WTC11 (cell line): ENCODE results near the gene SPATA12. TPM values are rescaled to one million over a fixed set of nuclear protein-coding genes. Genes with fewer than 3 reads are reported as not detected.
A peak's percentile ranks its signal among the peaks of the same experiment; 100 is the strongest.

ENCODE experiments used
- ATAC-seq: fragments of 200-7000 bp; cut with Tn5 transposase; 2 replicates; pipeline ENCODE4 v1.10.0; 2021; ENCODE audit warnings: mild to moderate bottlenecking, moderate library complexity
- CTCF ChIA-PET: fragments of 300-600 bp; sonication (Branson Sonifier 250); formaldehyde crosslinking; loops from one replicate; lab custom pipeline; 2021; ENCODE audit warnings: antibody characterized with exemption; lab: Charles Lee
- POLR2A ChIA-PET: fragments of 350-600 bp; sonication (Branson Sonifier 250); formaldehyde crosslinking; loops from one replicate; lab custom pipeline; 2021; ENCODE audit warnings: antibody characterized with exemption; lab: Charles Lee
- DNase-seq: peaks from one replicate; pipeline ENCODE4 v3.0.0; 2021; ENCODE audit warnings: low spot score
- H3K27ac Mint-ChIP-seq: 2 replicates; pipeline ENCODE4 v1.8.0; 2021; ENCODE audit warnings: mixed read lengths
- H3K27me3 Mint-ChIP-seq: 2 replicates; pipeline ENCODE4 v1.8.0; 2021; ENCODE audit warnings: low read depth, mild to moderate bottlenecking, moderate library complexity, mixed read lengths
- H3K36me3 Mint-ChIP-seq: 2 replicates; pipeline ENCODE4 v1.8.0; 2021; ENCODE audit warnings: mixed read lengths
- H3K4me1 Mint-ChIP-seq: 2 replicates; pipeline ENCODE4 v1.8.0; 2022; ENCODE audit warnings: mixed read lengths
- H3K4me3 Mint-ChIP-seq: 2 replicates; pipeline ENCODE4 v1.8.0; 2021; ENCODE audit warnings: mild to moderate bottlenecking, moderate library complexity, mixed read lengths
- H3K9me3 Mint-ChIP-seq: 2 replicates; pipeline ENCODE4 v1.8.0; 2021; ENCODE audit warnings: mixed read lengths
- ATF1 ChIP-seq: sonication (generic); formaldehyde crosslinking; IDR thresholded peaks from 2 replicates; pipeline ENCODE4 v1.8.1; 2023; ENCODE audit warnings: mild to moderate bottlenecking, moderate library complexity, missing genetic modification reagents
- CBFB ChIP-seq: sonication (generic); formaldehyde crosslinking; IDR thresholded peaks from 2 replicates; pipeline ENCODE4 v1.8.1; 2022; ENCODE audit warnings: mild to moderate bottlenecking, low read depth, missing genetic modification reagents
- ELF4 ChIP-seq: sonication (generic); formaldehyde crosslinking; IDR thresholded peaks from 2 replicates; pipeline ENCODE4 v1.8.1; 2022; ENCODE audit warnings: low read depth, mild to moderate bottlenecking, moderate library complexity, missing genetic modification reagents
- ETV6 ChIP-seq: sonication (generic); formaldehyde crosslinking; IDR thresholded peaks from 2 replicates; pipeline ENCODE4 v1.8.1; 2022; ENCODE audit warnings: mild to moderate bottlenecking, missing genetic modification reagents
- FOXK1 ChIP-seq: sonication (generic); formaldehyde crosslinking; IDR thresholded peaks from 2 replicates; pipeline ENCODE4 v1.8.0; 2022; ENCODE audit warnings: mild to moderate bottlenecking, moderate library complexity, missing genetic modification reagents
- GABPB1 ChIP-seq: sonication (generic); formaldehyde crosslinking; IDR thresholded peaks from 2 replicates; pipeline ENCODE4 v1.8.1; 2023; ENCODE audit warnings: mild to moderate bottlenecking, missing genetic modification reagents
- JAZF1 ChIP-seq: fragments of 250-450 bp; sonication (Bioruptor Pico); IDR thresholded peaks from 2 replicates; pipeline ENCODE4 v1.9.0; 2021; ENCODE audit warnings: moderate library complexity, mild to moderate bottlenecking, inconsistent platforms
- KAT7 ChIP-seq: sonication (generic); formaldehyde crosslinking; IDR thresholded peaks from 2 replicates; pipeline ENCODE4 v1.8.1; 2023; ENCODE audit warnings: missing genetic modification reagents, mild to moderate bottlenecking, borderline replicate concordance
- NR1H2 ChIP-seq: sonication (generic); formaldehyde crosslinking; IDR thresholded peaks from 2 replicates; pipeline ENCODE4 v1.9.0; 2021; ENCODE audit warnings: mild to moderate bottlenecking, moderate library complexity, missing genetic modification reagents
- SP1 ChIP-seq: sonication (generic); formaldehyde crosslinking; conservative IDR thresholded peaks from 2 replicates; pipeline ENCODE4 v1.8.1; 2022; ENCODE audit warnings: missing genetic modification reagents
- TCF7 ChIP-seq: sonication (generic); formaldehyde crosslinking; IDR thresholded peaks from 2 replicates; pipeline ENCODE4 v1.8.0; 2022; ENCODE audit warnings: mild to moderate bottlenecking, low read depth, missing genetic modification reagents, moderate library complexity
- ZBTB21 ChIP-seq: sonication (generic); formaldehyde crosslinking; IDR thresholded peaks from 2 replicates; pipeline ENCODE4 v1.8.1; 2023; ENCODE audit warnings: mild to moderate bottlenecking, missing genetic modification reagents, borderline replicate concordance
- ZNF219 ChIP-seq: sonication (generic); formaldehyde crosslinking; IDR thresholded peaks from 2 replicates; pipeline ENCODE4 v1.8.0; 2023; ENCODE audit warnings: missing genetic modification reagents, mild to moderate bottlenecking, borderline replicate concordance
- ZNF232 ChIP-seq: sonication (generic); formaldehyde crosslinking; IDR thresholded peaks from 2 replicates; pipeline ENCODE4 v1.8.0; 2022; ENCODE audit warnings: mild to moderate bottlenecking, missing genetic modification reagents
- ZNF423 ChIP-seq: fragments of 250-450 bp; sonication (Bioruptor Pico); IDR thresholded peaks from 2 replicates; pipeline ENCODE4 v2.1.2; 2022; ENCODE audit warnings: mild to moderate bottlenecking, moderate library complexity
- total RNA-seq: library from RNA; stranded (reverse); gene quantifications from 3 replicates; pipeline ENCODE4 v1.2.3, GENCODE V29; 2021
- TF ChIP-seq, protein P1 (sequence below): sonication (generic); formaldehyde crosslinking; IDR thresholded peaks from 2 replicates; pipeline ENCODE4 v1.8.0; 2022; ENCODE audit warnings: mild to moderate bottlenecking, missing genetic modification reagents
- TF ChIP-seq, protein P2 (sequence below): fragments of 250-450 bp; sonication (Bioruptor Pico); IDR thresholded peaks from 2 replicates; pipeline ENCODE4 v1.9.0; 2021; ENCODE audit warnings: moderate library complexity, mild to moderate bottlenecking, inconsistent platforms, borderline replicate concordance
- TF ChIP-seq, protein P3 (sequence below): sonication (generic); formaldehyde crosslinking; IDR thresholded peaks from 2 replicates; pipeline ENCODE4 v1.8.0; 2023; ENCODE audit warnings: mild to moderate bottlenecking, missing genetic modification reagents
- TF ChIP-seq, protein P4 (sequence below): sonication (generic); formaldehyde crosslinking; IDR thresholded peaks from 2 replicates; pipeline ENCODE4 v1.8.0; 2022; ENCODE audit warnings: mild to moderate bottlenecking, missing genetic modification reagents
- TF ChIP-seq, protein P5 (sequence below): sonication (generic); formaldehyde crosslinking; IDR thresholded peaks from 2 replicates; pipeline ENCODE4 v1.8.1; 2023; ENCODE audit warnings: mild to moderate bottlenecking, missing genetic modification reagents, moderate library complexity
- TF ChIP-seq, protein P6 (sequence below): sonication (generic); formaldehyde crosslinking; IDR thresholded peaks from 2 replicates; pipeline ENCODE4 v1.8.0; 2022; ENCODE audit warnings: mild to moderate bottlenecking, missing genetic modification reagents
- TF ChIP-seq, protein P7 (sequence below): sonication (generic); formaldehyde crosslinking; IDR thresholded peaks from 2 replicates; pipeline ENCODE4 v1.8.1; 2023; ENCODE audit warnings: mild to moderate bottlenecking, missing genetic modification reagents, moderate library complexity
- TF ChIP-seq, protein P8 (sequence below): sonication (generic); formaldehyde crosslinking; IDR thresholded peaks from 2 replicates; pipeline ENCODE4 v1.8.1; 2023; ENCODE audit warnings: mild to moderate bottlenecking, moderate library complexity, missing genetic modification reagents

Gene SPATA12
- total RNA-seq, 1 experiment from 2014 or later = 0.39 TPM

DNA sequence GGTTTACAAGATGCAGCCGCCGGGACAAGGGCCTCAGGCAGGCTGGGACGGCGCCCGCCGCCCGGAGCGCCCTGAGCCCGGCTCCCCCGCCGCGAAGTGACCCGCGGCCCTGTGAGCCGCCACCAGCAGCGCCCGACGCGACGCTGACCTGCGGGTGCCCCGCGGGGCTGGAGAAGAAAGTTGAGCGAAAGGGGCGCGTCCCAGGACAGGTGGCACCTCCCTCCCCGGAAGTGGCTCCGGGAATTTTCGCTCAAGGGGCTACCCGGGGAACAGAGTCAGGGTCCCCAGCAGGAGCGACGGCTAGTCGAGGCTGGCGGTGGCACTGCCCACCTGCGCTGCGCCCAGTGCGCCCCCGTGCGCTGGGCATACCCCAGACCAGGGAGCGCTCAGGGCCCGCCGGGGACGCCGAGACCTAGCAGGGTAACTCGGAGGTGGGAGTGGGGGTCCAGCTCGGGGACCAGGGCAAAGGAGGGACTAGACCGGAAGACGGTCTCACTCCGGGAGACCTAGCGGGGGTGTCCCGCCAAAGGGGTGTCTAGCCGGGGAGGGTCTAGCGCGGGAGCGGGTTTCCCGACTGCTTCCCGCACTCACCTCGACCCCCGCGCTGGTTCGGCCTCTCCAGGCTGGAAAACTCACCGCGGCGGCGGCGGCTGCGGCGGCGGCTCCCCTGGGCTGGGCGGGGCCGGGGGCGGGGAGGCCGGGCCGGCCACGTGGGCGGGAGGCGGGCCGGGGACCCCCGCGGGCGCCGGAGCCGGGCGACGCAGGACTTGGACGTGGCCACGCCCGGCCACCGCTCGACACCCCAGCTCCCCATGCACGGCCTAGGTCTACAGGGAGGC is 18.4 kb downstream of the SPATA12 start:
- no peaks in the 10 kb centered on the region for H3K9me3 Mint-ChIP-seq
- POLR2A ChIA-PET = interaction anchor here (0.5 to 0.7 kb wide), 2 partner anchors 23 to 85 kb away, joined by 3 to 4 read pairs; no protein-coding TSS in a partner anchor
- peak; percentile 77 for ATAC-seq

DNA sequence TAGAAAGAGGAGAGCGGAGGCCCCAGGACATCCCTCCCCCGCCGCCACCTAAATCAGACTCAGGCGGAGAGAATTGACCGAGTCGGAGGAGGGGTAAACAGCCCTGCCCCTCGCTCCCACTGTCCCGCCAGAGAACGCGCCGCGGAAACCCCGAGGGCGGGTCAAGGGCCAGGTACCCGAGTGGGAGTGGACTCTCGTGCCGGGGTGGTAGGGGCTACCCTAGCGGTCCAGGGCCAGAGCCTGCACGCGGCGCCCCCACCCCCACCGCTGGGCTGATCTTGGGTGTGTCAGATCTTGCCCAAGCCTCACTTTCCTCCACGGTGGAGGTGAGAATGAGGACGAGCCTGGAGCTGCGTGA is 19.0 kb downstream of the SPATA12 start:
- DNase-seq = no peak
- peak overlapping the region; percentile 67 for H3K4me3 Mint-ChIP-seq
- H3K27ac Mint-ChIP-seq = no peak overlapping the region
- ChIA-PET CTCF (interaction anchor here (0.6 to 1.6 kb wide), 8 partner anchors 10 to 84 kb away, joined by 3 to 4 read pairs (median 3); partner anchors contain the start of gene SPATA12), POLR2A (no interaction called here)
- H3K9me3 Mint-ChIP-seq = no peaks in the 10 kb centered on the region
- peak; percentile 9 for ATAC-seq
- no peaks in the 10 kb centered on the region for H3K36me3 Mint-ChIP-seq
- H3K4me1 Mint-ChIP-seq = peaks cover 18% of the 10 kb centered on the region
- peaks cover 35% of the 10 kb centered on the region for H3K27me3 Mint-ChIP-seq
- TF ChIP-seq ELF4 (CRISPR knock-in tag) (no peak), JAZF1 (CRISPR knock-in tag) (no peak), ZNF232 (CRISPR knock-in tag) (0 out of 2 replicates have a peak, but pooled peaks have one; percentile 39), ATF1 (CRISPR knock-in tag) (no peak), GABPB1 (CRISPR knock-in tag) (0 out of 2 replicates have a peak, but pooled peaks have one; percentile 4), NR1H2 (CRISPR knock-in tag) (no peak), TCF7 (CRISPR knock-in tag) (peak; percentile 16; the same call in 1 of the 2 replicates)
- TF ChIP-seq, protein P1, sequence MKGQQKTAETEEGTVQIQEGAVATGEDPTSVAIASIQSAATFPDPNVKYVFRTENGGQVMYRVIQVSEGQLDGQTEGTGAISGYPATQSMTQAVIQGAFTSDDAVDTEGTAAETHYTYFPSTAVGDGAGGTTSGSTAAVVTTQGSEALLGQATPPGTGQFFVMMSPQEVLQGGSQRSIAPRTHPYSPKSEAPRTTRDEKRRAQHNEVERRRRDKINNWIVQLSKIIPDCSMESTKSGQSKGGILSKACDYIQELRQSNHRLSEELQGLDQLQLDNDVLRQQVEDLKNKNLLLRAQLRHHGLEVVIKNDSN = peak; percentile 46; the same call in 1 of the 2 replicates
- TF ChIP-seq, protein P2, sequence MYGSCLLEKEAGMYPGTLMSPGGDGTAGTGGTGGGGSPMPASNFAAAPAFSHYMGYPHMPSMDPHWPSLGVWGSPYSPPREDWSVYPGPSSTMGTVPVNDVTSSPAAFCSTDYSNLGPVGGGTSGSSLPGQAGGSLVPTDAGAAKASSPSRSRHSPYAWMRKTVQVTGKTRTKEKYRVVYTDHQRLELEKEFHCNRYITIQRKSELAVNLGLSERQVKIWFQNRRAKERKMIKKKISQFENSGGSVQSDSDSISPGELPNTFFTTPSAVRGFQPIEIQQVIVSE = no peak
- TF ChIP-seq, protein P3, sequence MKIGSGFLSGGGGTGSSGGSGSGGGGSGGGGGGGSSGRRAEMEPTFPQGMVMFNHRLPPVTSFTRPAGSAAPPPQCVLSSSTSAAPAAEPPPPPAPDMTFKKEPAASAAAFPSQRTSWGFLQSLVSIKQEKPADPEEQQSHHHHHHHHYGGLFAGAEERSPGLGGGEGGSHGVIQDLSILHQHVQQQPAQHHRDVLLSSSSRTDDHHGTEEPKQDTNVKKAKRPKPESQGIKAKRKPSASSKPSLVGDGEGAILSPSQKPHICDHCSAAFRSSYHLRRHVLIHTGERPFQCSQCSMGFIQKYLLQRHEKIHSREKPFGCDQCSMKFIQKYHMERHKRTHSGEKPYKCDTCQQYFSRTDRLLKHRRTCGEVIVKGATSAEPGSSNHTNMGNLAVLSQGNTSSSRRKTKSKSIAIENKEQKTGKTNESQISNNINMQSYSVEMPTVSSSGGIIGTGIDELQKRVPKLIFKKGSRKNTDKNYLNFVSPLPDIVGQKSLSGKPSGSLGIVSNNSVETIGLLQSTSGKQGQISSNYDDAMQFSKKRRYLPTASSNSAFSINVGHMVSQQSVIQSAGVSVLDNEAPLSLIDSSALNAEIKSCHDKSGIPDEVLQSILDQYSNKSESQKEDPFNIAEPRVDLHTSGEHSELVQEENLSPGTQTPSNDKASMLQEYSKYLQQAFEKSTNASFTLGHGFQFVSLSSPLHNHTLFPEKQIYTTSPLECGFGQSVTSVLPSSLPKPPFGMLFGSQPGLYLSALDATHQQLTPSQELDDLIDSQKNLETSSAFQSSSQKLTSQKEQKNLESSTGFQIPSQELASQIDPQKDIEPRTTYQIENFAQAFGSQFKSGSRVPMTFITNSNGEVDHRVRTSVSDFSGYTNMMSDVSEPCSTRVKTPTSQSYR (CRISPR knock-in tag) = 0 out of 2 replicates have a peak, but pooled peaks have one; percentile 19

More for the DNA sequence above, 18.4 kb downstream of the SPATA12 start:
- no peak overlapping the region for H3K27ac Mint-ChIP-seq
- H3K36me3 Mint-ChIP-seq = no peaks in the 10 kb centered on the region
- H3K4me1 Mint-ChIP-seq = peaks cover 18% of the 10 kb centered on the region
- peak overlapping the region; percentile 73 for H3K4me3 Mint-ChIP-seq
- CTCF ChIA-PET = interaction anchor here (0.6 to 1.4 kb wide), 7 partner anchors 8 to 83 kb away, joined by 3 to 5 read pairs (median 3); partner anchors contain the start of gene SPATA12
- DNase-seq = peak; percentile 81
- TF ChIP-seq CBFB (CRISPR knock-in tag) (0 out of 2 replicates have a peak, but pooled peaks have one; percentile 15), ETV6 (CRISPR knock-in tag) (peak; percentile 15; the same call in 1 of the 2 replicates), ZNF219 (CRISPR knock-in tag) (no peak), SP1 (no peak), KAT7 (CRISPR knock-in tag) (peak; percentile 77), ZNF423 (CRISPR knock-in tag) (peak; percentile 84), GABPB1 (CRISPR knock-in tag) (0 out of 2 replicates have a peak, but pooled peaks have one; percentile 3), FOXK1 (CRISPR knock-in tag) (0 out of 2 replicates have a peak, but pooled peaks have one; percentile 8), ZBTB21 (CRISPR knock-in tag) (0 out of 2 replicates have a peak, but pooled peaks have one; percentile 16)
- TF ChIP-seq, protein P4, sequence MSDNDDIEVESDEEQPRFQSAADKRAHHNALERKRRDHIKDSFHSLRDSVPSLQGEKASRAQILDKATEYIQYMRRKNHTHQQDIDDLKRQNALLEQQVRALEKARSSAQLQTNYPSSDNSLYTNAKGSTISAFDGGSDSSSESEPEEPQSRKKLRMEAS (CRISPR knock-in tag) = peak; percentile 51; the same call in 1 of the 2 replicates
- TF ChIP-seq, protein P5, sequence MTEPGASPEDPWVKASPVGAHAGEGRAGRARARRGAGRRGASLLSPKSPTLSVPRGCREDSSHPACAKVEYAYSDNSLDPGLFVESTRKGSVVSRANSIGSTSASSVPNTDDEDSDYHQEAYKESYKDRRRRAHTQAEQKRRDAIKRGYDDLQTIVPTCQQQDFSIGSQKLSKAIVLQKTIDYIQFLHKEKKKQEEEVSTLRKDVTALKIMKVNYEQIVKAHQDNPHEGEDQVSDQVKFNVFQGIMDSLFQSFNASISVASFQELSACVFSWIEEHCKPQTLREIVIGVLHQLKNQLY = no peak
- TF ChIP-seq, protein P6, sequence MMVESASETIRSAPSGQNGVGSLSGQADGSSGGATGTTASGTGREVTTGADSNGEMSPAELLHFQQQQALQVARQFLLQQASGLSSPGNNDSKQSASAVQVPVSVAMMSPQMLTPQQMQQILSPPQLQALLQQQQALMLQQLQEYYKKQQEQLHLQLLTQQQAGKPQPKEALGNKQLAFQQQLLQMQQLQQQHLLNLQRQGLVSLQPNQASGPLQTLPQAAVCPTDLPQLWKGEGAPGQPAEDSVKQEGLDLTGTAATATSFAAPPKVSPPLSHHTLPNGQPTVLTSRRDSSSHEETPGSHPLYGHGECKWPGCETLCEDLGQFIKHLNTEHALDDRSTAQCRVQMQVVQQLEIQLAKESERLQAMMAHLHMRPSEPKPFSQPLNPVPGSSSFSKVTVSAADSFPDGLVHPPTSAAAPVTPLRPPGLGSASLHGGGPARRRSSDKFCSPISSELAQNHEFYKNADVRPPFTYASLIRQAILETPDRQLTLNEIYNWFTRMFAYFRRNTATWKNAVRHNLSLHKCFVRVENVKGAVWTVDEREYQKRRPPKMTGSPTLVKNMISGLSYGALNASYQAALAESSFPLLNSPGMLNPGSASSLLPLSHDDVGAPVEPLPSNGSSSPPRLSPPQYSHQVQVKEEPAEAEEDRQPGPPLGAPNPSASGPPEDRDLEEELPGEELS (CRISPR knock-in tag) = peak; percentile 50; the same call in 1 of the 2 replicates
- TF ChIP-seq, protein P7, sequence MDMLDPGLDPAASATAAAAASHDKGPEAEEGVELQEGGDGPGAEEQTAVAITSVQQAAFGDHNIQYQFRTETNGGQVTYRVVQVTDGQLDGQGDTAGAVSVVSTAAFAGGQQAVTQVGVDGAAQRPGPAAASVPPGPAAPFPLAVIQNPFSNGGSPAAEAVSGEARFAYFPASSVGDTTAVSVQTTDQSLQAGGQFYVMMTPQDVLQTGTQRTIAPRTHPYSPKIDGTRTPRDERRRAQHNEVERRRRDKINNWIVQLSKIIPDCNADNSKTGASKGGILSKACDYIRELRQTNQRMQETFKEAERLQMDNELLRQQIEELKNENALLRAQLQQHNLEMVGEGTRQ (CRISPR knock-in tag) = peak; percentile 78
- TF ChIP-seq, protein P8, sequence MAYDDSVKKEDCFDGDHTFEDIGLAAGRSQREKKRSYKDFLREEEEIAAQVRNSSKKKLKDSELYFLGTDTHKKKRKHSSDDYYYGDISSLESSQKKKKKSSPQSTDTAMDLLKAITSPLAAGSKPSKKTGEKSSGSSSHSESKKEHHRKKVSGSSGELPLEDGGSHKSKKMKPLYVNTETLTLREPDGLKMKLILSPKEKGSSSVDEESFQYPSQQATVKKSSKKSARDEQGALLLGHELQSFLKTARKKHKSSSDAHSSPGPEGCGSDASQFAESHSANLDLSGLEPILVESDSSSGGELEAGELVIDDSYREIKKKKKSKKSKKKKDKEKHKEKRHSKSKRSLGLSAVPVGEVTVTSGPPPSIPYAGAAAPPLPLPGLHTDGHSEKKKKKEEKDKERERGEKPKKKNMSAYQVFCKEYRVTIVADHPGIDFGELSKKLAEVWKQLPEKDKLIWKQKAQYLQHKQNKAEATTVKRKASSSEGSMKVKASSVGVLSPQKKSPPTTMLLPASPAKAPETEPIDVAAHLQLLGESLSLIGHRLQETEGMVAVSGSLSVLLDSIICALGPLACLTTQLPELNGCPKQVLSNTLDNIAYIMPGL (CRISPR knock-in tag) = peak; percentile 82; the same call in 1 of the 2 replicates
- peaks cover 35% of the 10 kb centered on the region for H3K27me3 Mint-ChIP-seq
